HEK293 (cell line): ENCODE results near the gene NCR1.
"Not testable (repeated sequence)": the region's sequence is repeated elsewhere in the genome, so short reads cannot be mapped to it uniquely, and the experiment has no call there.

ENCODE experiments used
- GLIS1 ChIP-seq: fragments of 450-650 bp; formaldehyde crosslinking; IDR thresholded peaks from 2 replicates; pipeline ENCODE4 v1.5.1; 2016; ENCODE audit warnings: missing biosample characterization, missing genetic modification characterization
- ZNF274 ChIP-seq, 2 experiments: fragments of 200-500 bp in 1 of 2; fragments of 450-650 bp in 1 of 2; sonication (Bioruptor generic) in 1 of 2; formaldehyde crosslinking in 1 of 2; IDR thresholded peaks; 2 replicates each; pipeline versions ENCODE4 v1.5.1 to v1.6.1; 2014 to 2016; ENCODE audit warnings: borderline replicate concordance in 1 of 2, inconsistent platforms in 1 of 2, low read length in 1 of 2, missing biosample characterization in 1 of 2, missing genetic modification characterization in 1 of 2
- TF ChIP-seq, protein P1 (sequence below): fragments of 450-650 bp; formaldehyde crosslinking; IDR thresholded peaks from 2 replicates; pipeline ENCODE4 v1.5.1; 2016; ENCODE audit warnings: missing biosample characterization, missing genetic modification characterization

GRCh38 chr19:54907899-54908298 lies 2.0 kb downstream of the NCR1 start:
- TF ChIP-seq, protein P1, sequence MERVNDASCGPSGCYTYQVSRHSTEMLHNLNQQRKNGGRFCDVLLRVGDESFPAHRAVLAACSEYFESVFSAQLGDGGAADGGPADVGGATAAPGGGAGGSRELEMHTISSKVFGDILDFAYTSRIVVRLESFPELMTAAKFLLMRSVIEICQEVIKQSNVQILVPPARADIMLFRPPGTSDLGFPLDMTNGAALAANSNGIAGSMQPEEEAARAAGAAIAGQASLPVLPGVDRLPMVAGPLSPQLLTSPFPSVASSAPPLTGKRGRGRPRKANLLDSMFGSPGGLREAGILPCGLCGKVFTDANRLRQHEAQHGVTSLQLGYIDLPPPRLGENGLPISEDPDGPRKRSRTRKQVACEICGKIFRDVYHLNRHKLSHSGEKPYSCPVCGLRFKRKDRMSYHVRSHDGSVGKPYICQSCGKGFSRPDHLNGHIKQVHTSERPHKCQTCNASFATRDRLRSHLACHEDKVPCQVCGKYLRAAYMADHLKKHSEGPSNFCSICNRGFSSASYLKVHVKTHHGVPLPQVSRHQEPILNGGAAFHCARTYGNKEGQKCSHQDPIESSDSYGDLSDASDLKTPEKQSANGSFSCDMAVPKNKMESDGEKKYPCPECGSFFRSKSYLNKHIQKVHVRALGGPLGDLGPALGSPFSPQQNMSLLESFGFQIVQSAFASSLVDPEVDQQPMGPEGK (tag by site-specific recombination): not testable (repeated sequence)
- not testable (repeated sequence) for TF ChIP-seq GLIS1 (tag by site-specific recombination); ZNF274 (IDR thresholded peaks at IDR 0.05; ENCODE audit: low read length); ZNF274 (tag by site-specific recombination; IDR thresholded peaks at IDR 0.05; ENCODE audit: borderline replicate concordance)
